Dedifferentiated amniotic fluid mesenchymal stem cell (primary cell): ENCODE data around the gene MAPK6.
A peak's percentile ranks its signal among the peaks of the same experiment; 100 is the strongest.

Experiments
- DNase-seq: peaks from one replicate; pipeline ENCODE4 v3.0.0-alpha.2; 2016; ENCODE audit errors: extremely low spot score

The MAPK6 gene

DNA sequence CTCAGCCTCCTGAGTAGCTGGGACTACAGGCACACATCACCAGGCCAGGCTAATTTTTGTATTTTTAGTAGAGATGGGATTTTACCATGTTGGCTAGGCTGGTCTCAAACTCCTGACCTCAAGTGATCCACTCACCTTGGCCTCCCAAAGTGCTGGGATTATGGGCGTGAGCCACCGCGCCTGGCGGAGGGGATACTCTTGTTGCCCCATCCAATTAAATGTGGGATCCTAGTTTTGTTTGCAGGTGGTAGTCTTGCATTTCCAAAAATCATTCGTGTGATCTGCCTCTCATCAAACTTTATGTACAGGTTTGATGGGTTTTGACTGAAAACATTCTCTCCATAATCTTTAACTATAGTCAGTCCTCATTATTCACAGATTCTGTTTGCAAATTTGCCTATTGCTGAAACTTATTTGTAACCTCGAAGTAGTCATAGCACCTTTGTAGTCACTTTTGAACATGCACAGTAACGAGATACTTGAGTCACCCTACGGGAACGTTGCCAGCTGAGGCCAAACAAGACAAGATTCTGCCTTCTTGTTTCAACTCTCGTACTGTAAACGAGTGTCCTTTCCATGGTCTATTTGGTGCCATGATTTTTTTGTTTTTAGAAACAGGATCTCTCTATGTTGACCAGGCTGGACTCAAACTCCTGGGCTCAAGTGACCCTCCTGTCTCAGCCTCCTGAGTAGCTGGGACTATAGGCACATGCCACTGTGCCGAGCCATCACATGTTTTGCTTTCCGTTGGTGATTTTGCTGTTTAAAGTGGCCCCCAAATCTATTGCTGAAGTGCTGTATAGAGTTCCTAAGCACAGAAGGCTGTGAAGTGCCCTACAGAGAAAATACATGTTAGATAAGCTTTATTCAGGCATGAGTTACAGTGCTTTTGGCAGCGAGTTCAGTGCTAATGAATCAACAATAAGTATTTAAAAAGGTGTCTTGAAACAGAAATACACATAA is 8.1 kb upstream of the MAPK6 start:
- peak; percentile 20 for DNase-seq

DNA sequence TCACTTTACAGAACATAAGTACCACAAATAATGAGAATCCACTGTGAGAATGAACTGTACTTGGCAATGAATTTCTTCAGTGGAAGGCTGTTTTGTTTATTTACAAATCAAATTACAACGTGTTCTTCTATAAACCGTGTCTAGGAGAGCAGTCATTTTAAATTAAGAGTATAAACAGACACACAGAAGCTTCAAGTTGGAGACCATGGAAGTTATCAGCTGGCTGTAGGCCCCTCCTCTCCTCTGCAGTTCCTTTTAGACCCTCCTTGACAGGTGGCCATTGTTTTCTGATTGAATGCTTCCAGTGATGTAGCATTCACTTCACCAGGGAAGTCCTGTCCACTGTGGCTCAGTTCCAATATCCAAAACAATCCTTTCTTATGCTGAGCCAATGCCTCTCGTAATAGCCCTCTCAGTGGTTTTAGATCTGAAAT is 7.3 kb upstream of the MAPK6 start:
- DNase-seq, result no peak

DNA sequence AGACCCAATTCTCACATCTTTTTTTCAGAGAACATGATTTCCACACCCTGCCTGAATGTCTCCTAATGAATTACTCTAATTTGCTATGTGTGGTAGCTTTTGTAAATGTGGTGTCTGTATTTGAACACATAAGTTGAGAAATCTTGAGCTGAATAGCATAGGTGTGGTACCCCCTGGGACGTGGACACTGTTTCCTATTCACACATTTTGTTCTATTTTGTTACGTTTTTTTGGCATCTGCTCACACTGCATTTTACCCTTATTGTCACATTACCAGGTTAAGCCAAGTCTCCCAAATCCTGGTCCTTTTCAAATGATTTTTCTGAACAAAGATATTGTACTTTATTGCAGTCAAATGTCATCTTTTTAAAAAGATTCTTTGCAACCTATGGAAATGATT is 6.8 kb upstream of the MAPK6 start:
- DNase-seq, result no peak

DNA sequence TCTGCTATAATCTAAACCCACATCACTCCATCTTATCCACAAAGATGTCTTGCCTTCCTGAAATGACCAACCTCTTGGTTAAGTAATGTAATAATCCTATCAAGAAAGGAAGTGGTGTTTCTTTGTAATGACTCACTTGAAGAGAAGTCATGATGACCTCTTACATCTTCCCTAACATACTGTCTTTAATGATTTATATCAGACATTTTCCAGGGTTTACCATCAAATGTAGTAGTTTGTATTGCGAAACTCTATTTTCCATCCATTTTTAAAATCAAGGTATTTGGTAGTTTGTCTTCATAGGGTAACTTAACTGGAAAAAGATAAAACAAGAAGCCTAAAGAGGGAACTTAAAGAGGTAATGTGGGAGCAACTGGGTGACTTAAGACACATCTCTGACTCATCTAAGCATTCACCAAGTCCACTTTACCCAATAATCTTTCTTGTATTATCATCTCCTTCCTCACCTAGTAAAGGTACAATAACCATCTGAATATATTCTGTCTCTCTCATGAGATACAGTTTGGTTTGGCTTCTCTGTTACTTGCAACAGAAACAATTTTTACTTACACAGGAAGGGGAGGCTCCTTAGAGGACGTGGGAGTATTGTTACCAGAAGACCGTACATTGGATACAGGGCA is 5.7 kb upstream of the MAPK6 start:
- no peak for DNase-seq

DNA sequence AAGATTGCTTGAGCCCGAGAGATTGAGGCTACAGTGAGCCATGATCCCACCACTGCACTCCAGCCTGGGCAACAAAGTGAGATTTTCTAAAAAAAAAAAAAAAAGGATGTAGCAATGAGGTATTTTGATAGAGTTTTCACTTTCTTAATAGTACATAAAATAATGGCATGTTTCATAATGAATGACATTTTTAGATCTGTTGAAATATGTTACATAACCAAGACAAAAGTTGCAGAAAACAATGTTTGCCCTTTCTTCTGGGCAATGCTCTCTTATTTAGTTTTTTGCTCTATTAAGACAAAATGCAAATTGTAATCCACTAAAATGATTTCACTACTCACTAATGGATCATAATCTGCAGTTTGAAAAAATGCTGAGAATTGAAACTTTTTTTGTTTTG is 4.4 kb upstream of the MAPK6 start:
- DNase-seq, result no peak

DNA sequence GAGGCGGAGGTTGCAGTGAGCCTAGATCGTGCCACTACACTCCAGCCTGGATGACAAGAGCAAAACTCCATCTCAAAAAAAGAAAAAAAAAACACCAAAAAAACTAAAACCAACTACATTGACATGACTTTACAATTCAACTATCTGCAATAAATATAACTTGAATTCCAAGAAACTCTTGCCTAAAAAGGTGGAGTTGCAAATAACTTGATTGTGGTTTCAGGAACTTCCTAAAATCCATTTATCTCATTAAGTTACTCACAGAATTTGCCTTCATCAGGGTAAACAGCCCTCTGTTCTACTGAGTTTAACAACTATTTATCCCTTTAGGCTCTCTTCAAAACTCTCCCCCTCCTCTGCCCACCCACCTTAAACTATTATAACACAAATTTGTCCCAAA is 2.7 kb upstream of the MAPK6 start:
- DNase-seq, result no peak

DNA sequence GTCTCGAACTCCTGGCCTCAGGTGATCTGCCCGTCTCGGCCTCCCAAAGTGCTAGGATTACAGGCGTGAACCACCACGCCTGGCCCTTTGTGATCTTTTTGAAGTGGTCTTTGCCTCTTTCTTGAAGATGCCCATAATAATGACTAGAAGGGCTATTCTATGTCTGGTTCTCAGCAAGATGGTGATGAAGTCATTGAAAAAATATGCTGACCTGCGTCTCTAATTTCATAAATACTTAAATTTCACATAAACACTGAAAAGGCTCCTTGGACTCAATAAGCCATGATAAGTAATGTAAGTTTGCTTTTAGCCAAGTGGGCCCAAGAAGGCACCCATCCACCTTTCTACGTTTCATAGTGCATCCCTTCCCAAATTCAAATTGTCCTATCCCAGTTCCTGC is 775 bp upstream of the MAPK6 start:
- DNase-seq, result no peak

DNA sequence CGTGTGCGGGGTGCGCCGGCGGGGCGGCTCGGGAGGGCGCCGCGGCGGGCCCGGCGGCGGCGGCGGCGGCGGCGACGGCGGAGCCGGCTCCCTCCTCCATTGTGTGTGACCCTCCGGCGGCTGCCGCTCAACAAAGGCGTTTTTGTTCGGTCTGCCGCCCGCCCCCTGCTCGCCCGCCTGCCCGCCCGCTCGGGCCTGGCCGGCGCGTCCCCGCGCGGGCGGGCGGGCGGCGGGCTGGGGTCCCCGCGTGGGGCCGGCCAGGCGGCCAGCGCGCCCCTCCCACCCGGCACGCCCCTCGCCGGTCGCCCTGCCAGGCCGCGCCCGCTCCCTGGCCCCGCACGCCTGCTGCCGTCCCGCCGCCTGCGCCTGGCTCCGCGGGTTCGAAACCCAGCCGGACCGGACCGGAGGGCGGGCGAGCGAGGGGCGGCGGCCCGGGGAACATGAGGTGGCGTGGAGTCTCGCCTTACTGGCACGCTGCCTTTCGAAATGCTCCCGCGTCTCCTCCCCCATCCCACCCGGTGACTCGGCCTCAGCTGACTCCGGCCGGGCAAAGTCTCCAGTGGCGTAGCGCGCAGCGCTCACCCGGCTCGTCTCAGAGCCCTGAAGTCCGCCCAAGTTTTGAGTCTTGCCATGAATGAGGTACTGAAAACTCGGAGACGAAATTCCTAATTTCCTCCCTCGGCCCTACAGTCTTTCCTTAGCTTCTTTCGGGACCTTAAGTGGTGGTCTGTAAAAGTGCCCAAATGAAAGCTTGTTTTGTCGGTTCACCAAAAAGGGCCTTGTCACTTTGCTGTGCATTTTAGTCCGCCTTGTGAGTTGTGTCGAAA is 588 bp downstream of the MAPK6 start:
- DNase-seq, result peak; percentile 86

DNA sequence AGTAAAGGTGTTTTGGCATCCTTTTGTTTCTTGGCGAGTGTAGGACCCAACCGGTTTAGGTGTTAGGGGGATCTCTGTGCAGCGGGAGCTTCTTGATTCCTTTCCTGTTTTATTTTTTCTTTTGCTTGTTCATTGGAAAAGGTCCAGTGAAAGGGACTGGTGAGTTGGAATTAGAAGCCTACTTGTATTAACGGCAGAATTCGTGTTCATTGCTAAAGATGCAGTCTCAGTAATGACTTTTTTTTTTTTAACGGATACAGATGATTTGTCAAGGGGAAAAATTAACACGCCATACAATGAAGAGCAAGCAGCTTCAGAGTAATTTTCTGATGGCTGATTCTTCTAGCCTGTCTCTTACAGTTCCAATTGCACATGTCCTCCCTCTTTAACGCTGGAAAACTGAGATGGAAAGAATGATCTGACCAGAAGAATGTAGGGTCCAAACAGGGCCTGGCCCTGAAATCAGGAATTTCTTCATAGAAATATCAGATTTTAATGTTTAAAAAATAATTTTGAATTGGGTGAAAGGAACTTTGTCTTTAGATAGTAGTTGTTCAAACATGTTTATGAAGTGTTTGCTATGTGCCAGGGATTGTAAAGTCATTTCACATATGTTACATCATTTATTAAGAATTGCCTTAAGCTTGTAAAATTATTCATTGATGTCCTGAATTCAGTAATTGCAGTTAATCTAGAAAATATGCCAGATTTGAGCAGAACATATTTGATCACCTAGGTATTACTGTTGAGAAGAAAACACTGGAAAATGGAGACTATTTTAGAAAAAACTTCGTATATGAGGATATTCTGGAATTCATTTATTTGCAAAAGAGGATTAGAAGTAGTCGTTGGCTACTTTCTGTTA is 1.4 kb downstream of the MAPK6 start:
- DNase-seq, result no peak

DNA sequence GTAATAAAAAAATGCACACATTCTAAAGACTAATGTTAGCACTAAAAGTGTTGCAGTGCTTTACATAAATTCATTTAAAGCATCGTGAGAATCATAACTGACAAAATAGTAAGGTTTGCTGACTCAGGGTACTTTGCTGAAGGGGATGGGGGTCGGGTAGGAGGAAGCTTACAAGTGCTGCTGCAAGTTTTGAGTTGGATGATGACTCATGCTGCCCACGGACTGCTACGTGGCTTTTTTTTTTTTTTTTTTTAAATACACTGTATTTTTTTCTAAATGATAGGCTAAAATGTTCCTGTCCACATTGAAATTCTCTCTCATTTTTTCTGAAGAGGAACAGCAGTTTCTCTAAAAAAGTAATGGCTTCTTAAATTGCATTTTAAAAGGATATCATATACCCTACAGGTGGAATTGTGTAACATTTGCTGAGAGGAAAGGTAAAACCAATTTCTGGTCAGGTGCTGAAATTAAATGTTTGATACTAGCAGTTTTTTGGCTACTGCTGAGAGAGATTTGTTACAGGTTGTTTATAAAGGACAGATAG is 2.2 kb downstream of the MAPK6 start:
- peak; percentile 92 for DNase-seq

DNA sequence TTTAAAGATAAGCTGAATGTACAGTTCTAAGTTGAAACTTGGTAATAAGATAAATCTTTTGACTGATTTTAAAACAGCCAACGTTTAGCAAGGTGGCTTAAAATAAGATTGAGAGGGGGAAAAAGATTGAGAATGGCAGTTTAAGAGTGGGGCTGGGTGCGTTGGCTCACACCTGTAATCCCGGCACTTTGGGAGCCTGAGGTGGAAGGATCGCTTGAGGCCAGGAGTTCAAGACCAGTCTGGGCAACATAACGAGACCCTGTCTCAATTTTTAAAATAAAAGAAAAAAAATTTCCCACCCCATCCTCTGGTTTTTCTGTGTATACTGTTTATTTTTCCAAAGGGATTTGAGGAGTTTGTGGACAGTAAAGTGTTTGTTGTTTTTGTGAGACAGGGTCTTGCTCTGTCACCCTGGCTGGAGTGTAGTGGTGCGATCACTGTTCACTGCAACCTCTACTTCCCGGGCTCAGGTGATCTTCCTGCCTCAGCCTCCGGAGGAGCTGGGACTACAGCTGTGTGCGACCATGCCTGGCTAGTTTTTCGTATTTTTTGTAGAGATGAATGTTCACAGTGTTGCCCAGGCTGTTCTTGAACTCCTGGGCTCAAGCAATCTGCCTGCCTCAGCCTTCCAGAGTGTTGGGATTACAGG is 3.0 kb downstream of the MAPK6 start:
- no peak for DNase-seq

DNA sequence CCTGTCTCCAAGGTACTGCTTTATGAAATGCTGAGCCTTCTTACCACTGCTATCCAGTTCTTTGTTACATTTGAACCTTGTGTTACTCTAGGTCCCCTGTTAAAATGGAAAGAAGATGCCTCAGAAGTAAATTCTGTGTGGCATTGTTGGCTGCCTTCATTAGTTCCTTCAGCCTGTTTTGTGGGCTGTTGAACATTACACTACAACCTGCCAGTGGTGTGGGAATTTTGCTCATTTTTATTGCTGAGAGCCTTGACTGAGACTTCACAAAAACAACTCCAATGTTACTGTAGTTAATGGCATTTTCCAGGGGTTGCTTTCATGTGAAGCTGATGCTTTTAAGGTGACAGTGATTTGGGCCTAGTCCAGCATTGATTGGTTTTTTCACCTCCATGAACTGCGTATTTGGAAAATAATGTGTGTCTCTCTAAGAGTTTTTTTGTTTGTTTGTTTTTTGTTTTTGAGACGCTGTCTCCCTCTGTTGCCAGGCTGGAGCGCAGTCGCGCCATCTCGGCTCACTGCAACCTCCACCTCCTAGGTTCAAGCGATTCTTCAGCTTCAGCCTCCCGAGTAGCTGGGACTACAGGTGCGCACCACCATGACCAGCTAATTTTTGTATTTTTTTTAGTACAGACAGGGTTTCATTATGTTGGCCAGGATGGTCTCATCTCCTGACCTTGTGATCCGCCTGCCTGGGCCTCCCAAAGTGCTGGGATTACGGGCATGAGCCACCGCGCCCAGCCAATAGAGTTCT is 4.3 kb downstream of the MAPK6 start:
- no peak for DNase-seq

DNA sequence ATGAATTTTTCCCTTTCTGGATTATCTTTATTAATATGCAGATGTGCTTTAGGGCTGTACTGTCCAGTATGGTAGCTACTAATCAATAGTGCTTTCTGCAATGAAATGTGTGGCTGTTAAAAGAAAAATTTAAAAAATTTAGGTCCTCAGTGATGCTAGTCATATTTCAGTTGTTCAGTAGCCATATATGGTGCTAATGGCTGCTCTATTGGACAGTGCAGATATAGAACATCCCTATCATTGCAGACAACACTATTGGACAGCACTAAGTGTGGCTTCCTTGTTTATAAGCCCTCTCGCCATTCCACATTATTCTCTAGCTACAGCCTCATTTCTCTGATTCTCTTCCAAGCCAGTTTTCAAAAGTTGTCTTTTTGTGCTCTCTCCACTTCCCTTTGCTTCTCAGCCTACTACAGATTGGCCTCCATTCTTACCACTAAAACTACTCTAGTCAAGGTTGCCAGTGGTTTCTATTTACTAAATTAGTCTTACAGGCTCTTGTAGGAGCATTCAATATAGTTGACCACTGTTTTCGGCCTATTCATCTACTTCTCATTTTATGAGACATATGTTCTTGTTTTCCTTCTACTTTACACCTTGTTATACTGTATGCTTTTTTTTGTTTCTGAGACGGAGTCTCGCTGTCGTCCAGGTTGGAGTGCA is 9.5 kb downstream of the MAPK6 start:
- no peak for DNase-seq

DNA sequence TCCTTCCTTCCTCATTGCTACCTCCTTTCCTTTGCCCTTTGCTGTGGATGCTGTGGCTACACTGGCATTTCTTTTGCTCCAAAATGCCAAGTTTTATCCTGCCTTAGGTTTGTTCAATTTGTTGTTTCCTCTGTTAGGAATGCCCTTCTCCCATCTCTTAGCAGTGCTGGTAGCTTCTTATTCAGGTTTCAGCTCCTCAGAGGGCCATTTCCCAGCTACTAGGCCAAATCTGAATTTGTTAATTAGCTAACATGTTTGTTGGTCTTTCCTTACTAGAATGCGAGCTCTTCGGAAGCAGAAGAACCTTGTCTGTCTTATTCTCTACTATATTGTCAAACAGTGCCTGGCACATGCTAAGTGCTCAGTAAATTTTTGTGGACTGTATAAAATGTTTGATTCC is 11.0 kb downstream of the MAPK6 start:
- no peak for DNase-seq

DNA sequence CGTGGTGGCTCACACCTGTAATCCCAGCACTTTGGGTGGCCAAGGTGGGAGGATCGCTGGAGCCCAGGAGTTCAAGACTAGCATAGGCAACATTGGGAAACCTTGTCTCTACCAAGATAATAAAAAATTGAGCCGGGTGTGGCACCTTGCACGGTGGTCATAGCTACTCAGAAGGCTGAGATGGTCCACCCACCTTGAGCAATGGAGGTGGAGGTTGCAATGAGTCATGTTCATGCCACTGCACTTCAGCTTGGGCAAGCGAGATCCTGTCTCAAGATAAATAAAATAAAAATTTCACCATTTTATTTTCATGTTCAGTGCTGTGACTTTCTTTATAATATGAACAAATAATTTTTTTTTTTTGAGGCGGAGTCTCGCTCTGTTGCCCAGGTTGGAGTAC is 12.5 kb downstream of the MAPK6 start:
- no peak for DNase-seq

DNA sequence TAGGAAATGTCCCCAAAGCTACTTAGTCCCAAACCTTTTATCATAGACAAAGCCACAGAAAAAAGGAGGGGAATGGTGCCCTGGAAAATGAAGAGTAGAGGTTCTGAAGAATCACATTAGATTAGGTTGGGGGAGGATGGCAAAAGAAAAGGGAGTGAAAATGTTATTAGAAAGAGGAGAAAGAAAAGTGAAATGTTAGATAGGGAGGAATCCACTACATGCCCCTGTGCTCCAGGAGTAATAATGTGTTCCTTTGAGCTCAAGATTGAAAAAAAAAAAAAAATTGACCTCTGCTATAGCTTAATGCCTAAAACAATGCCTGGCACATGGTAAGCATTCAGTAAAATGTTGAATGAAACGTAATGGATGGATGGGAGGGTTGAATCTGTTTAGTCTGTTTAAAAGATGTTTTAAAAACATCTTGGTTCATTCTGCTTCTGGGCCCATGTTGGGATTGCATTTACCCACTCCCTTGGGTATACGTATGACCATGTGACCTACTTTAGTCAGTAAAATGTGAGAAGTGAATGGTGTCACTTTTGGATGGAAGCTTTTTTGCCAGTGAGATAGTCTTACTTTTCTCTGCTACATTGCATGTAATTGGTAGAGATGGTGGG is 19.0 kb downstream of the MAPK6 start:
- DNase-seq, result no peak

DNA sequence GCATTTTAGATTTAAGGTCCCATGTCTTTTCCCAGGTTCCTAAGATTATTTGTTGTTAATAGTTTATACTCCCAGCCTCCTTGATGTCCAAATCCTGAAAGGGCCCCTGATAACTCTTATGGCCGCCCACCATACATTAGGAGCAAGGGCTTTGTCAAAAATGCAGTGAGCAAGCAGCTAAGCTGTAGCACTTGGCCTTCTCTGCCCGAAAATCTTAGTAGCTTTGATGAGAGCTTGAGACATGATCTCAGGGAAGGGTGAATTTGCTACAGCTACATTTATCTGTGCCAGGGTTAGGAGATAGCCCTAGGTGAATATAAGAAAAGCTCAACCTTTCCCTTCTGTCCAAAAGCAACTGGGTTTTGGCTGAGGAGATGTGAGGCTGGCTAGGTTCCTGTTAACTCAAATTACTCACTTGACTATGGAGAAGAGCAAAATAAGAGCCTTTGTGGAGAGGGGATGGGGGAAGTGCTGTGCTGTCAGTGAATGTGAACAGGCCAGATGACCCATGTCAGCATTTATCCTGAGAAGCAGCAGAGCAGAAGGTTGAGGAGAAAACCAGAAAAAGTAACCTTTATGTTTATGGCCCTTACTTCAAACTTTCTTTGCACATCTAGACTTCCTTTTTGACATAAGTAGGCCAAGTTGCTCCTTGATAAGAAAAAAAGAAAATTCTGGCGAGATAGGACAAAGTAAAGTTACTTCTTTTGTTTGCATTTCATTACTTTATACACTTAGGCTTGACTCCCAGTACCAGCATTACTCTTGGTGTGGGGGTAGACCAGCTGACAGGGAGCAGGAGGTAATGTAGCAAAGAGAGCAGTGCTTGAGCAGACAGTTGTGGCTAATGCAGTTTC is 21.1 kb downstream of the MAPK6 start:
- DNase-seq, result no peak
